Subcutaneous abdominal adipose tissue (tissue), 5 donors: ENCODE data around the gene PAX3.
A peak's percentile ranks its signal among the peaks of the same experiment; 100 is the strongest.

ENCODE experiments used
- H3K27ac ChIP-seq: one replicate; pipeline ENCODE4 v1.7.0; 2013; ENCODE audit warnings: low read depth, mild to moderate bottlenecking, inconsistent platforms, low read length, moderate library complexity
- H3K27me3 ChIP-seq, 5 donors: one replicate each; pipeline ENCODE4 v1.7.0; 2013; ENCODE audit warnings: low read length in 5 of 5, inconsistent platforms in 1 of 5; ENCODE audit not compliant: control insufficient read depth in 5 of 5, insufficient read depth in 4 of 5
- H3K36me3 ChIP-seq, 5 donors: one replicate each; pipeline ENCODE4 v1.7.0; 2013; ENCODE audit warnings: low read length in 5 of 5; ENCODE audit not compliant: control insufficient read depth in 5 of 5, insufficient read depth in 5 of 5
- H3K4me1 ChIP-seq, 5 donors: one replicate each; pipeline ENCODE4 v1.7.0; 2013; ENCODE audit warnings: low read length in 5 of 5, mild to moderate bottlenecking in 3 of 5, moderate library complexity in 1 of 5; ENCODE audit not compliant: control insufficient read depth in 5 of 5, insufficient read depth in 5 of 5
- H3K4me3 ChIP-seq, 5 donors: one replicate each; pipeline ENCODE4 v1.7.0; 2013; ENCODE audit warnings: low read length in 5 of 5, low read depth in 1 of 5
- H3K9ac ChIP-seq, 5 donors: one replicate each; pipeline ENCODE4 v1.7.0; 2013; ENCODE audit warnings: low read length in 5 of 5, mild to moderate bottlenecking in 4 of 5, moderate library complexity in 3 of 5
- H3K9me3 ChIP-seq, 5 donors: one replicate each; pipeline ENCODE4 v1.7.0; 2013; ENCODE audit warnings: low read length in 5 of 5; ENCODE audit not compliant: control insufficient read depth in 5 of 5
- donor health status: healthy.
- donor health status: healthy.
- donor health status: healthy.
- donor health status: healthy.
- donor health status: healthy.

PAX3 gene

DNA sequence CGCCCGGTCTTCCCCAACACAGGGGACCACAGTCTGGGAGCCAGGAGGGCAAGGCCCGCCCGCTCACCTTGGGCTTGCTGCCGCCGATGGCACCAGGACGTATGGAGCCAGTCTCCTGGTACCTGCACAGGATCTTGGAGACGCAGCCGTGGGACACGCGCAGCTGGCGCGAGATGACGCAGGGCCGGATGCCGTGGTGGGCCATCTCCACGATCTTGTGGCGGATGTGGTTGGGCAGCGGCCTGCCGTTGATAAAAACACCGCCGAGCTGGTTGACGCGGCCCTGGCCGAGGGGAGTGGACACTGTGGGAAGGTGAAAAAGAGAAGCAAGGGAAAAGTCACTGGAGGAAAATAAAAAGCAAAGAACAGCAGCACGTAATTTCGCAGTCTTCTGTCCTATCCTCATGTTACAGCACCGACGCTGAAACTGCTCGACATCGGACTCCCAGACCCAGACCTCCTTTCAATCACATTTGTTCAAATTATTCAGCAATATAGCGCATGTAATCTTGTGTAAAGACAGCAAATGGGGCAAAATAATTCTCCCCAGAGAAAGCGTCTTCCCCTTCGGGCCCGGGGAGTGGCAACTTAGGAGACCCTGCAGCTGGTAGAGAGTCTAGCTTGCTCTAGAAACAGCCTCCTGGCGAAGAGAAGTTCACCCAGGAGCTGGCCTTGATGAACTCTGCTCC, 1.7 kb downstream of the PAX3 start:
- Histone ChIP-seq H3K9me3 (no peaks in the 10 kb centered on the region), H3K27me3 (peaks cover 78 to 94% (median 89%) of the 10 kb centered on the region in 5 donors), H3K4me3 (peak overlapping the region in 3 of 5 donors; percentile 4 to 35 (median 17)), H3K36me3 (no peaks in the 10 kb centered on the region), H3K9ac (no peak overlapping the region), H3K27ac (no peak overlapping the region), H3K4me1 (peaks cover 0 to 63% (median 44%) of the 10 kb centered on the region in 5 donors)

DNA sequence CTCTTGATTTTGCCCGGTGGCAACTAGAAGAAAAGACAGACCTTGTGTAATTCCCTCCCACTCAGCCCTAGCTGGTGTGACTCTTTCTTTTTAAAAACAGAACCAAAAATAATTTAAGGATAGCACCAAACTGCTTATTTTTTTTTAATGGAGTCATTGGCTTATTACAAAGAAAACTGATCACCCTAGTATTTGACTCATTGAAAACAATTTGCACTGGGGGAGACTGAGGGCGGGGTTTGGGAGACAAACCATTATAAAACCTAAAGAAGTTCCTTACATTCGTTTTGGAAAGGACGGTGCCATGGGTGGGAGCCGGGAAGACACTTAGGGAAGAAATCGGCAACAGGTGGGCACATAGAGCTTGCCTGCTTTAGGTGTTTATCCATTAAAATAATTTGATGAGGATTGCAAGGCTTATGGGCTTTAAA, 2.5 kb downstream of the PAX3 start:
- H3K9ac ChIP-seq, result no peak overlapping the region
- peaks cover 0 to 59% (median 41%) of the 10 kb centered on the region in 5 donors for H3K4me1 ChIP-seq
- H3K36me3 ChIP-seq, result no peaks in the 10 kb centered on the region
- peaks cover 77 to 94% (median 87%) of the 10 kb centered on the region in 5 donors for H3K27me3 ChIP-seq
- H3K27ac ChIP-seq, result no peak overlapping the region
- H3K9me3 ChIP-seq, result no peaks in the 10 kb centered on the region
- peak overlapping the region in 3 of 5 donors; percentile 49 to 61 (median 56) for H3K4me3 ChIP-seq

DNA sequence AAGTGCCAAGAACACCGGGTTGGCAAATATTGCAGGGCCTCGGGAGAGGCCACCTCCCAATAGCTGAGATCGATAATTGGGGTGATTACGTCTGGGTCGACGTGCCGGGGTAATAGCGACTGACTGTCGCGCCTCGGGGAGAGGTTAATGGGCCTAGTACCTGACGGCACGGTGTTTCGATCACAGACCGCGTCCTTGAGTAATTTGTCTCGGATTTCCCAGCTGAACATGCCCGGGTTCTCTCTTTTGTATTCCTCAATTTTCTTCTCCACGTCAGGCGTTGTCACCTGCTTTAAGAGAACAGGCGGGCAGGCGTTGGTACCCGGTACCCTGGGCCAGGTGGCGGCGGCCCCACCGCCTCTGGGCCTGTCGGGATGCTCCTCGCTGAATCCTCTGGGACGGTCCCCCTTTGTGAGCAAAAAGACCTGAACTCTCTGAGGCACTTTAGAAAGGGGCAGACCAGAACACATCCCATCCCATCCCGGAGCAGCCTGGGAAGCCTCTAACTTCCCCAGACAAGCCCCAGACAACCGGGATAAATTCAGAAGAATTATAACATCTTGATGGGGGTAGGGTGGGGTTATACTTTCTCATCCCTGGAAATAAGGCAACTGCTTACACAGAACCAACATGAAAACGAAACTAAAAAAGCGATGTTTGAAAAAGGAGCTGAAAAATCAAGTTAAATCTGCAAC, 3.3 kb downstream of the PAX3 start:
- Histone ChIP-seq H3K4me3 (peak overlapping the region; percentile 49 to 65 (median 58)), H3K27ac (no peak overlapping the region), H3K4me1 (peaks cover 0 to 56% (median 46%) of the 10 kb centered on the region in 5 donors), H3K9ac (no peak overlapping the region), H3K36me3 (no peaks in the 10 kb centered on the region), H3K9me3 (no peaks in the 10 kb centered on the region), H3K27me3 (peaks cover 73 to 94% (median 87%) of the 10 kb centered on the region in 5 donors)

DNA sequence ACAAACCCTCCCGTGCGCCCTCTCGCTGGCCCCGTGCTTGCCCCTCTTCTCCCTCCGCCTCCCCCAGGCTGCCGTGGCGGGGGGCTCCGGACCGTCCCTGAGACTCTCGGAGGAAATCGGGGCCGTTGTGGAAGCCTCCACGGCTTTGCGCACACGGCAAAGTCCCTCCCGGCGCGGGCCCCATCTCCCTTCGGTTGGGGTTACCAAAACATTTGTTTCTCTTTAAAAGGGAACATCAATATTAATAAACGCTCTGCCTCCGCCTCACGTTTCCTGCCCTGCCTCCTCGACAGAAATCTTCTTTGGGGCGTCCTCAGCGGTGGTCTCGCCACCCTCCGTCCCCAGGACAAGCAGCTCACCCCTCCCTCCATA, 3.8 kb downstream of the PAX3 start:
- Histone ChIP-seq H3K27me3 (peaks cover 67 to 94% (median 87%) of the 10 kb centered on the region in 5 donors), H3K27ac (no peak overlapping the region), H3K9ac (no peak overlapping the region), H3K9me3 (no peaks in the 10 kb centered on the region), H3K4me3 (peak overlapping the region; percentile 49 to 65 (median 58)), H3K4me1 (peaks cover 0 to 56% (median 46%) of the 10 kb centered on the region in 5 donors), H3K36me3 (no peaks in the 10 kb centered on the region)

DNA sequence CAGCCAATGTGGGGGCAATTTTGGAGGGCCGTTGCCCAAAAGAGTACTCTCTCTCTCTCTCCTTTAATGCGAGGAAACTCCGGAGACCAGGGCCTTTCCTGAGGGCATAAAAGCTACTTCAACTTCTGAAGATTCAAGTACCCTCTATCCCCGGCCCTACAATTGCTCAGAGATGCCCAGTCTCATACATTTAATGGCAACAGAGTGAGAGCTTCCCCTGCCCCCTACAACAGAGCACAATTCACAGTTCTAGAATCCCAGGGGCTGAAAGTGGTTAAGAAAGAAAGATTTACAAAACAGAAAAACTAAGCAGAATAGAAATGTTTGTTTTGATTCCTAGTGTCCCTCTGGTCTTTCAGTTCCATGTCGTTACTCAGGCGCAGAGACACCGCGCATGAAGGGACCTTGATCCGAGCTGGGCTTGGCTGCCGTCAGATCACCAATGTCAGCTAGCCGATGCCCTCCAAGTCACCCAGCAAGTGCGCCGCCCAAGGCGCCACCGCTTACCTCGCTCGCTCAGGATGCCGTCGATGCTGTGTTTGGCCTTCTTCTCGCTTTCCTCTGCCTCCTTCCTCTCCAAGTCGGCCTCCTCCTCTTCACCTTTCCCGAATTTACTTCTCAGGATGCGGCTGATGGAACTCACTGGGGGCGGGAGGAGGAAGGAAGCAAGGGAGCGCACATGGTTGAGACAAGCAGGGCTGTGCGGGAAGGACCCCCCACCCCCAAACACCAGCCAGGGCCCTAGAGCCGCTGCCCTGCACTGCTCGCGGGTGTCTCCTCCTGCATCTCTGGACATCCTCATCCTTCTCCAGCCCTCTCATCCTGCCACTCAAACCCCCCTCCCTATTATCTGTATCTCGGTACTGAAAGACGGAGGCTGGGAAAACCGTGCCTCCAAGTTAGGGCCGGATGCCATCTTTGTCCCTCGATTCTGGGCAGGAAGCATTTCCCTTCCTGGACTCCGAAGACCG, 4.9 kb downstream of the PAX3 start:
- Histone ChIP-seq H3K27me3 (peaks cover 66 to 94% (median 86%) of the 10 kb centered on the region in 5 donors), H3K4me3 (no peak overlapping the region), H3K9me3 (no peaks in the 10 kb centered on the region), H3K27ac (no peak overlapping the region), H3K9ac (no peak overlapping the region), H3K4me1 (peaks cover 0 to 49% (median 43%) of the 10 kb centered on the region in 5 donors), H3K36me3 (no peaks in the 10 kb centered on the region)

DNA sequence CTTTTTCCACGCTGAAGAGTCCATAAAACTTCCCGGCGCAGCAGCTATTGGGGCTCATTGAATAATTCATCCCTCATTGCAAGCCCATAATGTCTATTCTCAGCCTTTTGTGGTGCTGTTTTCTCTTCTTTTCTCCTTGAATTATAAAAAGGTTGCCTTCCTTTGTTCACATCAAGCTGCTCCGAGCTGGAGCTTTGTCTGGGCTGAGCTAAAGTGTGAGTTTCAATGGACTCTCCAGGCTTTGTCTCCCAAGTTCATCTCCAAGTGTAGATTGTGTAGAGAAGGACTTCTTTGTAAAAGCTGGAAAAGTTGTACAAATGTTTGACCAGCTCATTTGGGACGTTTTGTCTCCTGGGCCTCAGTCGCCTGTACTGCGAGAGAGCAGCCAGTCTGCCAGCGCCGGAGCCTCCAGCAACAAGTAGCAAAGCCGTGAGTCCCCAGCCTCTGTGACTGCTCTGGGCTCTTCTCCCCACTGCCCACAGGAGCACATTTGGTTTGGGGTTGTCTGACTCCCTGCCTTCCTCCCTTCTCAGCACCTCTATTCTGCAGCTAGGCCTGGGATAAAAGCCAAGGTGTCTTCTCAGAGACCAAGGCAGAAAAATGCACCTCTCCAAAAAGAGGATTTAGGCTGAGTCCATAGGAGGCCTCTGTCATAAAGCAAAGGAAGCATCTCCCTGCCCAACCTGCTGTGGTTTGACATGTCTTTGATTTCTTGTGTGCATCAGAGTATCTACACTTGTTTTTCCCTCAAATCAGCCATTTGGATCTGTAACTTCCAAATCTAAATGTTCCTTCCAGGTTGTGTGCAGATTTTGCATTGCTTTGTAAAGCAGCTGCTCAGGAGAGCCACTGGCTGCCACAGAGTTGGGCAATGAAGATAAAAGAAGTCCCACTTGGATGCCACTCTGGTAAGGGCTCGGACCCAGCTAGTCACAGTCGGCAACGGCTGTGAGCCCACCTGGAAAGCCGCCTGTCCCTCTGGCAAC, 6.4 kb downstream of the PAX3 start:
- H3K9me3 ChIP-seq, result no peaks in the 10 kb centered on the region
- peaks cover 60 to 88% (median 79%) of the 10 kb centered on the region in 5 donors for H3K27me3 ChIP-seq
- no peak overlapping the region for H3K4me3 ChIP-seq
- no peak overlapping the region for H3K9ac ChIP-seq
- no peak overlapping the region for H3K27ac ChIP-seq
- H3K36me3 ChIP-seq, result no peaks in the 10 kb centered on the region
- peaks cover 0 to 35% (median 31%) of the 10 kb centered on the region in 5 donors for H3K4me1 ChIP-seq

- Histone ChIP-seq H3K9me3 (no peaks in the 10 kb centered on the region), H3K4me1 (peaks cover 0 to 26% (median 24%) of the 10 kb centered on the region in 5 donors), H3K9ac (no peak overlapping the region), H3K27ac (no peak overlapping the region), H3K4me3 (no peak overlapping the region), H3K27me3 (peaks cover 50 to 88% (median 77%) of the 10 kb centered on the region in 5 donors), H3K36me3 (no peaks in the 10 kb centered on the region)
These were observed 7.3 kb downstream of the PAX3 start for GRCh38 chr2:222291485-222291841.

DNA sequence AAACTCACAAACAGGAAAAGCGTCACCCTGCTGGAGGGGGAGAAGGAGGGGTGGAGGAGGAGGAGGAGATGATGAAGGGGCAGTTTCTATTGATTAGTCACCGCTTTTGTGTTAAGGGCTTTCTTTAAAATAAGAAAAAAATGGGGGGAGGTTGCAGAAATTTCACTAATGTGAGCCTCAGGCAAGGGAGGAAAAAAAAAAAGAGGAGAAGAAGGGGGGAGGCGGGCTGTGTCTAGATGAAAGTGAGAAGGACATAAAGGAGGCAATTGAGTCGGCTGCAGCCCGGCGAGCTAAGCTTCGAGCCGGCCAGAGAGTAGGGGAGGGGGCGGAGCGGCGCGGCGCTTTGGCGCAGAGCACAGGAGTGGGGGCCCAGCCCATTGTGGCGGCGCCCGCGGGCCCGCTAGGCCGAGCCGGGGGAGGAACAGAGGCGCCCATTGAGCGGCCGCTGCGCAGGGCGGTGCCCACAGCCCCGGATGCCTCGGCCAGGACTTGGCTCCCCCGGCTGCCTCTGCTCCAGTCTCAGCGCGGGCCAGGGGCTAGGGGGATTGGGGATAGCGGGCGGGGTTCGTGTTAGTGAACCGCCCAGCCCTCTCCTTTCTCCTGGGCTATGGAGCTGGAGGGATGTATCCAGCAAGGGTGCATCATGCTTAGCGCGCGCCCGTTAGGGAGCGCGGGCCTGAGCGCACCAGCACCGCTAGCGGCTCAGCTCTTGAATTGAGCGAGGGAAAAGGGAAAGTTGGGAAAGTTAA, 7.9 kb downstream of the PAX3 start:
- peaks cover 45 to 89% (median 73%) of the 10 kb centered on the region in 5 donors for H3K27me3 ChIP-seq
- H3K4me3 ChIP-seq, result peak overlapping the region in 2 of 5 donors; percentile 6 to 17
- no peaks in the 10 kb centered on the region for H3K9me3 ChIP-seq
- H3K36me3 ChIP-seq, result no peaks in the 10 kb centered on the region
- H3K4me1 ChIP-seq, result peaks cover 0 to 22% (median 19%) of the 10 kb centered on the region in 5 donors
- no peak overlapping the region for H3K27ac ChIP-seq
- H3K9ac ChIP-seq, result no peak overlapping the region
